HCT116 (cell line): ENCODE measurements around the gene NOLC1. TPM values are rescaled to one million over a fixed set of nuclear protein-coding genes. Genes with fewer than 3 reads are reported as not detected.

Experiments
- ATAC-seq: fragments of 200-7000 bp; cut with Tn5 transposase; 2 replicates; pipeline ENCODE4 v1.9.1; 2020; ENCODE audit warnings: mild to moderate bottlenecking, moderate library complexity
- BruUV-seq: library from RNA; stranded (reverse); fragments of 400-500 nt; replicated peaks from 2 replicates; lab custom pipeline; 2021; lab: Mats Ljungman, UMichigan
- CTCF ChIA-PET: fragments of 300-600 bp; sonication (Branson Sonifier 250); formaldehyde crosslinking; loops from one replicate; lab custom pipeline; 2021; ENCODE audit warnings: antibody characterized with exemption; lab: Charles Lee
- POLR2A ChIA-PET: fragments of 300-600, 350-600 bp; sonication (Branson Sonifier 250); formaldehyde crosslinking; loops from one replicate; lab custom pipeline; 2021; ENCODE audit warnings: antibody characterized with exemption; lab: Charles Lee
- RAD21 ChIA-PET, 2 experiments: fragments of 300-600 bp; sonication (Branson Sonifier 250); formaldehyde crosslinking; loops; one replicate each; lab custom pipeline; 2023; ENCODE audit warnings: low total read pairs in 2 of 2; ENCODE audit not compliant: uncharacterized antibody in 2 of 2, unreplicated experiment in 2 of 2, low non-redundant PET in 1 of 2; lab: Charles Lee
- DNase-seq: peaks from one replicate; pipeline ENCODE4 v3.0.0-alpha.2; 2010; ENCODE audit warnings: low read depth, low spot score
- H2AFZ ChIP-seq: fragments of 200-600 bp; shearing (Covaris generic), sonication (generic); 2 replicates; pipeline ENCODE4 v1.6.1; 2017; ENCODE audit warnings: low read depth, mixed run types, mixed read lengths, antibody characterized with exemption, low read length; ENCODE audit not compliant: poor library complexity, severe bottlenecking
- H3K27ac ChIP-seq: 2 replicates; pipeline ENCODE4 v1.5.1; 2012; ENCODE audit warnings: low read depth, low read length
- H3K27me3 ChIP-seq: fragments of 200-600 bp; sonication (generic); 2 replicates; pipeline ENCODE4 v1.6.1; 2016; ENCODE audit warnings: mixed run types, low read length, mixed read lengths; ENCODE audit not compliant: insufficient read depth
- H3K36me3 ChIP-seq, 2 experiments: fragments of 200-500 bp in 1 of 2; fragments of 200-600 bp in 1 of 2; sonication (Bioruptor generic) in 1 of 2; sonication (generic) in 1 of 2; 2 replicates each; pipeline versions ENCODE4 v1.5.1 to v1.6.1; 2014 to 2016; ENCODE audit warnings: low read length in 2 of 2, inconsistent platforms in 1 of 2, mixed read lengths in 1 of 2, mixed run types in 1 of 2; ENCODE audit not compliant: insufficient read depth in 2 of 2, control insufficient read depth in 1 of 2
- H3K4me1 ChIP-seq, 2 experiments: fragments of 200-600 bp in 1 of 2; sonication (generic) in 1 of 2; 2 replicates each; pipeline versions ENCODE4 v1.5.1 to v1.6.1; 2012 to 2017; ENCODE audit warnings: low read length in 2 of 2, inconsistent platforms in 1 of 2, mild to moderate bottlenecking in 1 of 2, mixed read lengths in 1 of 2, mixed run types in 1 of 2, moderate library complexity in 1 of 2; ENCODE audit not compliant: insufficient read depth in 2 of 2, control insufficient read depth in 1 of 2
- H3K4me2 ChIP-seq: fragments of 200-600 bp; sonication (generic); 2 replicates; pipeline ENCODE4 v1.6.1; 2017; ENCODE audit warnings: mixed run types, low read length, mixed read lengths
- H3K4me3 ChIP-seq, 2 experiments: fragments of 200-600 bp in 1 of 2; sonication (generic) in 1 of 2; replicated peaks in 1 of 2; 2 replicates each; pipeline ENCODE4 v1.5.1; 2011 to 2016; ENCODE audit warnings: low read length in 2 of 2, control low read depth in 1 of 2, low read depth in 1 of 2, mild to moderate bottlenecking in 1 of 2, mixed read lengths in 1 of 2, mixed run types in 1 of 2
- H3K79me2 ChIP-seq: fragments of 200-600 bp; sonication (generic); 2 replicates; pipeline ENCODE4 v1.6.1; 2017; ENCODE audit warnings: mild to moderate bottlenecking, mixed run types, low read length, moderate library complexity, mixed read lengths; ENCODE audit not compliant: insufficient read depth
- H3K9ac ChIP-seq: fragments of 200-600 bp; sonication (generic); 2 replicates; pipeline ENCODE4 v1.6.1; 2016; ENCODE audit warnings: low read length, mixed read lengths
- H3K9me2 ChIP-seq: fragments of 200-600 bp; sonication (generic), shearing (Covaris generic); 2 replicates; pipeline ENCODE4 v1.6.1; 2017; ENCODE audit warnings: mixed run types, mild to moderate bottlenecking, moderate library complexity; ENCODE audit not compliant: insufficient read depth
- H3K9me3 ChIP-seq, 2 experiments: fragments of 200-500 bp in 1 of 2; fragments of 200-600 bp in 1 of 2; sonication (Bioruptor generic) in 1 of 2; sonication (generic) in 1 of 2; 2 replicates each; pipeline ENCODE4 v1.6.1; 2014 to 2017; ENCODE audit warnings: low read length in 2 of 2, mixed read lengths in 2 of 2, inconsistent platforms in 1 of 2, low read depth in 1 of 2, mild to moderate bottlenecking in 1 of 2, mixed run types in 1 of 2, moderate library complexity in 1 of 2; ENCODE audit not compliant: control insufficient read depth in 1 of 2, insufficient read depth in 1 of 2
- H4K20me1 ChIP-seq: fragments of 200-600 bp; sonication (generic), shearing (Covaris generic); 2 replicates; pipeline ENCODE4 v1.6.1; 2017; ENCODE audit warnings: mixed run types, mild to moderate bottlenecking, moderate library complexity; ENCODE audit not compliant: insufficient read depth
- EZH2phosphoT487 ChIP-seq: fragments of 200-600 bp; IDR thresholded peaks from 2 replicates; pipeline ENCODE4 v1.6.1; 2018; ENCODE audit warnings: antibody characterized with exemption, borderline replicate concordance
- POLR2A ChIP-seq: IDR thresholded peaks from 2 replicates; pipeline ENCODE4 v1.7.0; 2011; ENCODE audit warnings: borderline replicate concordance; ENCODE audit not compliant: insufficient read depth, insufficient read length; ENCODE audit errors: extremely low read depth
- TCF7L2 ChIP-seq: IDR thresholded peaks from 2 replicates; pipeline ENCODE4 v1.7.0; 2011; ENCODE audit warnings: borderline replicate concordance, inconsistent platforms; ENCODE audit not compliant: insufficient read depth, insufficient read length; ENCODE audit errors: extremely low read depth
- ZFX ChIP-seq: fragments of 450-650 bp; IDR thresholded peaks from 2 replicates; pipeline ENCODE4 v1.6.1; 2017
- intact Hi-C: fragments of 100-400 bp; cut with micrococcal nuclease; formaldehyde crosslinking; loops from 2 replicates; pipeline ENCODE4 v1.10.0; 2022
- total RNA-seq: library from RNA; stranded (reverse); gene quantifications from one replicate; pipeline ENCODE4 v1.2.1, GENCODE V29; 2021; ENCODE audit not compliant: unreplicated experiment
- TF ChIP-seq, protein P1 (sequence below), 3 experiments: fragments of 200-600 bp in 1 of 3; sonication (generic) in 1 of 3; IDR thresholded peaks in 2 of 3; conservative IDR thresholded peaks in 1 of 3; 2 replicates each; pipeline ENCODE4 v1.5.1; 2012 to 2017; ENCODE audit warnings: low read depth in 2 of 3, low read length in 2 of 3, antibody characterized with exemption in 1 of 3, borderline replicate concordance in 1 of 3, control low read depth in 1 of 3, mild to moderate bottlenecking in 1 of 3, mixed read lengths in 1 of 3, mixed run types in 1 of 3, moderate library complexity in 1 of 3; ENCODE audit not compliant: insufficient read depth in 1 of 3

NOLC1 gene
- total RNA-seq, 1 experiment from 2014 or later = 231 TPM

DNA sequence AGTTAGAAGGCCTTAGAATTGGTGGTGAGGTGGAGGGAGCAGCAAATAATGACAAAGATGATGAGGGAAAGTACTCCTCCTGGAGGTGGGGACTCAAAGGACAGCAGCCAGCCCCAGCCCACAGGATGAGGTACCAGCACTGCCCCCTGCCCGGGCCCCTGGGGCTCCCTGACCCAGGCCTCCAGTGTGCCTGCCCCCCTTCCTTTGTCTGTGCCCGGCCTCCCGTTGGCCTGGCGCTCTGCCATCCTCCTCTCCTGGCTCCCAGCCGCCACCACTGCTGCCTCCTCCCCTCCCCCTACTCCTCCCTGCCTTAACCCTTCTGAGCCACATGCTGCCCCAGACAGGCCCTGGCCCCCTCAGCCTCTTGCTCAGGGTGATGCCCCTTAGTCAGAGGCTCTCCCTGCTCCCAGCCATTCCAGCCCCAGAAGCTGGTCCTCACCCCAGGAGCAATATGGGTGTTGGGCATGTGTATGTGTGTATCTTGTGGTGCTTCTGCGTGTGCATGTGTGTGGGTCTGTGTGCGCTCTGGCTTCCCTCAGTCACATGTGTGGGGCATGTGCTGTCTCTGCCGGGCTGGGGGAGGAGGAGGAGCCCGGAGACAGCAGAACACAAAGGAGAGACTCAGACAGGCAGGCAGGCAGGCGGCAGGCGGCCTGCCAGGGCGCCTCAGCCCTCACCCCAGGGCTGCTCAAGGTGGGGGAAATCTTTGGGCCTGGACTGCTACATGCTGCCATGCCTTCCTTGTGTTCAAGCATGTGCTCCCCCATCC is 34.6 kb upstream of the NOLC1 start:
- DNase-seq (no peak), ATAC-seq (no peak)
- peak overlapping the region; percentile 93 for H3K4me2 ChIP-seq
- peaks cover 63 to 85% of the 10 kb centered on the region in 2 experiments for H3K4me1 ChIP-seq
- CTCF ChIA-PET = no interaction called here
- no TSS peak for BruUV-seq
- POLR2A ChIA-PET = interaction anchor here (0.5 to 1.0 kb wide), 2 partner anchors 34 to 64 kb away, joined by 3 read pairs; no protein-coding TSS in a partner anchor
- H3K27me3 ChIP-seq = no peaks in the 10 kb centered on the region
- peak overlapping the region; percentile 82 for H3K9ac ChIP-seq
- no peaks in the 10 kb centered on the region for H3K9me3 ChIP-seq
- peaks cover 63% of the 10 kb centered on the region for H3K79me2 ChIP-seq
- no peaks in the 10 kb centered on the region for H3K9me2 ChIP-seq
- RAD21 ChIA-PET = no interaction called here
- H2AFZ ChIP-seq = no peak overlapping the region
- TF ChIP-seq, protein P1, sequence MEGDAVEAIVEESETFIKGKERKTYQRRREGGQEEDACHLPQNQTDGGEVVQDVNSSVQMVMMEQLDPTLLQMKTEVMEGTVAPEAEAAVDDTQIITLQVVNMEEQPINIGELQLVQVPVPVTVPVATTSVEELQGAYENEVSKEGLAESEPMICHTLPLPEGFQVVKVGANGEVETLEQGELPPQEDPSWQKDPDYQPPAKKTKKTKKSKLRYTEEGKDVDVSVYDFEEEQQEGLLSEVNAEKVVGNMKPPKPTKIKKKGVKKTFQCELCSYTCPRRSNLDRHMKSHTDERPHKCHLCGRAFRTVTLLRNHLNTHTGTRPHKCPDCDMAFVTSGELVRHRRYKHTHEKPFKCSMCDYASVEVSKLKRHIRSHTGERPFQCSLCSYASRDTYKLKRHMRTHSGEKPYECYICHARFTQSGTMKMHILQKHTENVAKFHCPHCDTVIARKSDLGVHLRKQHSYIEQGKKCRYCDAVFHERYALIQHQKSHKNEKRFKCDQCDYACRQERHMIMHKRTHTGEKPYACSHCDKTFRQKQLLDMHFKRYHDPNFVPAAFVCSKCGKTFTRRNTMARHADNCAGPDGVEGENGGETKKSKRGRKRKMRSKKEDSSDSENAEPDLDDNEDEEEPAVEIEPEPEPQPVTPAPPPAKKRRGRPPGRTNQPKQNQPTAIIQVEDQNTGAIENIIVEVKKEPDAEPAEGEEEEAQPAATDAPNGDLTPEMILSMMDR (IDR thresholded peaks at IDR 0.05 in 2 of 3, conservative IDR thresholded peaks at IDR 0.05 in 1 of 3; ENCODE audit: borderline replicate concordance in 1 of 3, insufficient read depth in 1 of 3, low read depth in 2 of 3, low read length in 2 of 3) = peak in 2 of 3 experiments; percentile 33 to 39; a peak in 4 of 6 replicates
- TF ChIP-seq ZFX = peak; percentile 10; the same call in 1 of the 2 replicates
- TF ChIP-seq EZH2phosphoT487 = no peak
- TF ChIP-seq TCF7L2 = peak; percentile 57
- no peak for TF ChIP-seq POLR2A
- peak overlapping the region; percentile 88 for H3K27ac ChIP-seq
- peak overlapping the region in 1 of 2 experiments; percentile 27; a peak in 1 of 4 replicates for H3K4me3 ChIP-seq
- H3K36me3 ChIP-seq = no peaks in the 10 kb centered on the region
- intact Hi-C loops = no loop called here
- no peaks in the 10 kb centered on the region; the same call in 1 of the 2 replicates for H4K20me1 ChIP-seq
